GM18507 (cell line): ENCODE measurements around the gene INIP.

Experiments
- DNase-seq: peaks from one replicate; pipeline ENCODE4 v3.0.0; 2011; ENCODE audit warnings: low read depth; ENCODE audit not compliant: insufficient read length; ENCODE audit errors: extremely low spot score
- FAIRE-seq: peaks from 2 replicates; lab custom pipeline; 2011; peaks lifted over from hg19 to GRCh38; lab: Jason Lieb, UNC

The INIP gene

GRCh38 chr9:112717661-112718331, at the start of gene INIP:
Gene INIP, minus strand, starts transcription at chr9:112718117. Its CDS starts 1,632 bp downstream, at chr9:112716485.
- peak; percentile 90 for FAIRE-seq
- DNase-seq: peak; percentile 92

GRCh38 chr9:112765281-112765680, 47.4 kb upstream of the INIP start:
- DNase-seq (no peak), FAIRE-seq (no peak)

- no peak for DNase-seq
- FAIRE-seq: no peak
These were observed 46.9 kb upstream of the INIP start for GRCh38 chr9:112764837-112765236.

- no peak for FAIRE-seq
- DNase-seq: no peak
These were observed 46.4 kb upstream of the INIP start for GRCh38 chr9:112764344-112764743.

- FAIRE-seq (no peak), DNase-seq (no peak)
These were observed 45.0 kb upstream of the INIP start for GRCh38 chr9:112762726-112763518.

GRCh38 chr9:112761912-112762655, 44.2 kb upstream of the INIP start:
- DNase-seq: no peak
- FAIRE-seq: no peak

GRCh38 chr9:112760821-112761220, 42.9 kb upstream of the INIP start:
- no peak for DNase-seq
- FAIRE-seq: no peak

- FAIRE-seq (no peak), DNase-seq (no peak)
These were observed 40.0 kb upstream of the INIP start for GRCh38 chr9:112757940-112758339.

- DNase-seq (no peak), FAIRE-seq (no peak)
These were observed 39.5 kb upstream of the INIP start for GRCh38 chr9:112757282-112757883.

- FAIRE-seq (no peak), DNase-seq (no peak)
These were observed 37.8 kb upstream of the INIP start for GRCh38 chr9:112755675-112756074.

- no peak for DNase-seq
- FAIRE-seq: no peak
These were observed 37.1 kb upstream of the INIP start for GRCh38 chr9:112755016-112755427.

- FAIRE-seq (peak; percentile 81), DNase-seq (peak; percentile 29)
These were observed 36.7 kb upstream of the INIP start for GRCh38 chr9:112754578-112754977.

- no peak for FAIRE-seq
- no peak for DNase-seq
These were observed 35.8 kb upstream of the INIP start for GRCh38 chr9:112753725-112754124.

GRCh38 chr9:112752334-112753125, 34.6 kb upstream of the INIP start:
- DNase-seq: no peak
- FAIRE-seq: no peak

- peak; percentile 48 for DNase-seq
- FAIRE-seq: peak; percentile 69
These were observed 33.3 kb upstream of the INIP start for GRCh38 chr9:112751056-112751795.

- no peak for DNase-seq
- FAIRE-seq: no peak
These were observed 32.8 kb upstream of the INIP start for GRCh38 chr9:112750764-112751055.

- DNase-seq (peak; percentile 84), FAIRE-seq (peak; percentile 82)
These were observed 32.3 kb upstream of the INIP start, which contains the start of gene SNX30 for GRCh38 chr9:112750016-112750763. Gene SNX30, plus strand, starts transcription at chr9:112750760. Its CDS starts 242 bp downstream, at chr9:112751002.

- FAIRE-seq (no peak), DNase-seq (no peak)
These were observed 29.2 kb upstream of the INIP start for GRCh38 chr9:112747094-112747493.
